HG02678 (cell line): ENCODE data around the gene MYADM.
A peak's percentile ranks its signal among the peaks of the same experiment; 100 is the strongest.
"Not testable (repeated sequence)": the region's sequence is repeated elsewhere in the genome, so short reads cannot be mapped to it uniquely, and the experiment has no call there.

Source experiments
- ATAC-seq: cut with Tn5 transposase; IDR thresholded peaks from one replicate; pipeline ENCODE4 v1.9.1; 2021; ENCODE audit warnings: mild to moderate bottlenecking, moderate library complexity; ENCODE audit not compliant: unreplicated experiment

The MYADM gene

GRCh38 chr19:53867225-53868090, at the start of gene MYADM:
TSS of gene MYADM (plus strand) at chr19:53867883. CDS start at chr19:53873530, 5,647 bp downstream.
- ATAC-seq = peak; percentile 66

- no peak for ATAC-seq
Observed at GRCh38 chr19:53818756-53819155, 48.9 kb upstream of the MYADM start.

GRCh38 chr19:53819861-53820260, 47.8 kb upstream of the MYADM start:
- ATAC-seq = no peak

GRCh38 chr19:53823380-53824120, 44.1 kb upstream of the MYADM start:
- no peak for ATAC-seq

GRCh38 chr19:53824134-53824611, 43.5 kb upstream of the MYADM start, which contains the start of gene NLRP12:
TSS of gene NLRP12 (minus strand) at chr19:53824314. CDS start at chr19:53824174, 140 bp downstream.
- no peak for ATAC-seq

- ATAC-seq = no peak
Observed at GRCh38 chr19:53826876-53827275, 40.8 kb upstream of the MYADM start.

GRCh38 chr19:53828531-53828930, 39.2 kb upstream of the MYADM start:
- ATAC-seq = no peak

- ATAC-seq = not testable (repeated sequence)
Observed at GRCh38 chr19:53832861-53833260, 34.8 kb upstream of the MYADM start.

- ATAC-seq = not testable (repeated sequence)
Observed at GRCh38 chr19:53838446-53838845, 29.2 kb upstream of the MYADM start.

GRCh38 chr19:53840241-53840640, 27.4 kb upstream of the MYADM start:
- not testable (repeated sequence) for ATAC-seq

- ATAC-seq = not testable (repeated sequence)
Observed at GRCh38 chr19:53840914-53841313, 26.8 kb upstream of the MYADM start.

GRCh38 chr19:53844849-53845246, 22.8 kb upstream of the MYADM start:
- ATAC-seq = no peak

- ATAC-seq = no peak
Observed at GRCh38 chr19:53847555-53847954, 20.1 kb upstream of the MYADM start.

- no peak for ATAC-seq
Observed at GRCh38 chr19:53849237-53849676, 18.4 kb upstream of the MYADM start.

- peak; percentile 41 for ATAC-seq
Observed at GRCh38 chr19:53853707-53854106, 14.0 kb upstream of the MYADM start.

GRCh38 chr19:53864308-53864836, 3.3 kb upstream of the MYADM start:
- no peak for ATAC-seq

- no peak for ATAC-seq
Observed at GRCh38 chr19:53865523-53865917, 2.2 kb upstream of the MYADM start.

GRCh38 chr19:53865918-53866864, 1.5 kb upstream of the MYADM start:
- ATAC-seq = no peak

GRCh38 chr19:53866865-53867224, 838 bp upstream of the MYADM start:
- no peak for ATAC-seq
